ENCODE results near the gene APOD.

The APOD gene

GRCh38 chr3:195557322-195557721 lies 26.4 kb downstream of the APOD start:
- no peak for DNase-seq
- H3K9me3 ChIP-seq (replicated peaks; ENCODE audit: insufficient read depth, low read length) = no peaks in the 10 kb centered on the region
- no peaks in the 10 kb centered on the region for H3K36me3 ChIP-seq (replicated peaks; ENCODE audit: insufficient read depth, low read length)
- H3K27ac ChIP-seq (ENCODE audit: low read length) = no peak overlapping the region
- H4K20me1 ChIP-seq (ENCODE audit: insufficient read depth, low read length) = no peaks in the 10 kb centered on the region
- H3K79me2 ChIP-seq (ENCODE audit: low read length) = no peaks in the 10 kb centered on the region
- H2AFZ ChIP-seq (ENCODE audit: low read length) = no peak overlapping the region
- no peak overlapping the region for H3K9ac ChIP-seq (ENCODE audit: low read length)
- H3K9me2 ChIP-seq (replicated peaks; ENCODE audit: insufficient read depth, low read length) = no peaks in the 10 kb centered on the region
- no peaks in the 10 kb centered on the region for H3K4me1 ChIP-seq (ENCODE audit: low read length)
- no peak overlapping the region for H3K4me3 ChIP-seq (ENCODE audit: low read length)
- H3F3A ChIP-seq (ENCODE audit: insufficient read depth, low read length) = no peaks in the 10 kb centered on the region
- H3K4me2 ChIP-seq (ENCODE audit: low read depth, low read length) = no peak overlapping the region
- no peaks in the 10 kb centered on the region for H3K27me3 ChIP-seq (replicated peaks; ENCODE audit: insufficient read depth, low read length)
- TF ChIP-seq, protein P1, sequence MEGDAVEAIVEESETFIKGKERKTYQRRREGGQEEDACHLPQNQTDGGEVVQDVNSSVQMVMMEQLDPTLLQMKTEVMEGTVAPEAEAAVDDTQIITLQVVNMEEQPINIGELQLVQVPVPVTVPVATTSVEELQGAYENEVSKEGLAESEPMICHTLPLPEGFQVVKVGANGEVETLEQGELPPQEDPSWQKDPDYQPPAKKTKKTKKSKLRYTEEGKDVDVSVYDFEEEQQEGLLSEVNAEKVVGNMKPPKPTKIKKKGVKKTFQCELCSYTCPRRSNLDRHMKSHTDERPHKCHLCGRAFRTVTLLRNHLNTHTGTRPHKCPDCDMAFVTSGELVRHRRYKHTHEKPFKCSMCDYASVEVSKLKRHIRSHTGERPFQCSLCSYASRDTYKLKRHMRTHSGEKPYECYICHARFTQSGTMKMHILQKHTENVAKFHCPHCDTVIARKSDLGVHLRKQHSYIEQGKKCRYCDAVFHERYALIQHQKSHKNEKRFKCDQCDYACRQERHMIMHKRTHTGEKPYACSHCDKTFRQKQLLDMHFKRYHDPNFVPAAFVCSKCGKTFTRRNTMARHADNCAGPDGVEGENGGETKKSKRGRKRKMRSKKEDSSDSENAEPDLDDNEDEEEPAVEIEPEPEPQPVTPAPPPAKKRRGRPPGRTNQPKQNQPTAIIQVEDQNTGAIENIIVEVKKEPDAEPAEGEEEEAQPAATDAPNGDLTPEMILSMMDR (IDR thresholded peaks at IDR 0.05; ENCODE audit: low read length) = no peak
- TF ChIP-seq EZH2phosphoT487 (IDR thresholded peaks at IDR 0.05; ENCODE audit: low read length) = no peak
- TF ChIP-seq EZH2 (optimal IDR thresholded peaks at IDR 0.05; ENCODE audit: low read depth, low read length) = no peak

DNA sequence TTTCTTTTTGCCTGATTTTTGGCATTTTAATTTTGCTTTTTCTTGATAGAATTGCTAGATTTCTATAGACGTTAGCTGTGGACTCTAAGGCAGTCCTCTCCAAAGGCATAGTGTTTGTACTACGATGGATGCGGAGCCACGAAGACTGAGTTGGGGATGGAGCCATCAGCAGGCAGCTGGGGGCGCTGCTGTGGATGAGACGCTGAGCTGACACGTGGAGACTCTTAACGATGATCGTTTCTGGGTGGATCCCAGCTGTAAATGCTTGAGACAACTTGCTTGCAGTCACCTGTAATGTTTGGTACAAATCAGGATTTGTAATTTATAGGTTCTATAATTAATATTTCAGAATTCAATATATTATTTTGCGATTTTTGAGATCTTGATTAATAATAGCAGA lies 27.4 kb downstream of the APOD start:
- H3F3A ChIP-seq (ENCODE audit: insufficient read depth, low read length) = no peaks in the 10 kb centered on the region
- H3K27me3 ChIP-seq (replicated peaks; ENCODE audit: insufficient read depth, low read length) = no peaks in the 10 kb centered on the region
- TF ChIP-seq EZH2 (optimal IDR thresholded peaks at IDR 0.05; ENCODE audit: low read depth, low read length) = no peak
- TF ChIP-seq, protein P1 (IDR thresholded peaks at IDR 0.05; ENCODE audit: low read length) = no peak
- no peak for TF ChIP-seq EZH2phosphoT487 (IDR thresholded peaks at IDR 0.05; ENCODE audit: low read length)
- H3K27ac ChIP-seq (ENCODE audit: low read length) = no peak overlapping the region
- no peak overlapping the region for H3K4me3 ChIP-seq (ENCODE audit: low read length)
- no peaks in the 10 kb centered on the region for H3K4me1 ChIP-seq (ENCODE audit: low read length)
- no peak for DNase-seq
- H4K20me1 ChIP-seq (ENCODE audit: insufficient read depth, low read length) = no peaks in the 10 kb centered on the region
- H3K9me2 ChIP-seq (replicated peaks; ENCODE audit: insufficient read depth, low read length) = no peaks in the 10 kb centered on the region
- no peak overlapping the region for H3K4me2 ChIP-seq (ENCODE audit: low read depth, low read length)
- no peak overlapping the region for H2AFZ ChIP-seq (ENCODE audit: low read length)
- H3K9ac ChIP-seq (ENCODE audit: low read length) = no peak overlapping the region
- H3K79me2 ChIP-seq (ENCODE audit: low read length) = no peaks in the 10 kb centered on the region
- no peaks in the 10 kb centered on the region for H3K36me3 ChIP-seq (replicated peaks; ENCODE audit: insufficient read depth, low read length)
- H3K9me3 ChIP-seq (replicated peaks; ENCODE audit: insufficient read depth, low read length) = no peaks in the 10 kb centered on the region

- Histone ChIP-seq H3K9me3 (replicated peaks; ENCODE audit: insufficient read depth, low read length) (no peaks in the 10 kb centered on the region), H3K4me3 (ENCODE audit: low read length) (no peak overlapping the region), H4K20me1 (ENCODE audit: insufficient read depth, low read length) (no peaks in the 10 kb centered on the region), H3K79me2 (ENCODE audit: low read length) (no peaks in the 10 kb centered on the region), H3F3A (ENCODE audit: insufficient read depth, low read length) (peaks cover 7% of the 10 kb centered on the region), H3K4me2 (ENCODE audit: low read depth, low read length) (no peak overlapping the region), H3K9ac (ENCODE audit: low read length) (no peak overlapping the region), H3K27me3 (replicated peaks; ENCODE audit: insufficient read depth, low read length) (no peaks in the 10 kb centered on the region), H3K36me3 (replicated peaks; ENCODE audit: insufficient read depth, low read length) (no peaks in the 10 kb centered on the region), H2AFZ (ENCODE audit: low read length) (no peak overlapping the region), H3K27ac (ENCODE audit: low read length) (no peak overlapping the region), H3K9me2 (replicated peaks; ENCODE audit: insufficient read depth, low read length) (no peaks in the 10 kb centered on the region), H3K4me1 (ENCODE audit: low read length) (peaks cover 8% of the 10 kb centered on the region)
- DNase-seq = no peak
- TF ChIP-seq EZH2phosphoT487 (IDR thresholded peaks at IDR 0.05; ENCODE audit: low read length) = no peak
Observed at GRCh38 chr3:195555110-195555509, 28.6 kb downstream of the APOD start.

GRCh38 chr3:195554458-195554857 lies 29.3 kb downstream of the APOD start:
- no peak overlapping the region for H2AFZ ChIP-seq (ENCODE audit: low read length)
- DNase-seq = no peak
- H3K27me3 ChIP-seq (replicated peaks; ENCODE audit: insufficient read depth, low read length) = no peaks in the 10 kb centered on the region

More at GRCh38 chr3:195554458-195554857, 29.3 kb downstream of the APOD start:
- H3K4me3 ChIP-seq (ENCODE audit: low read length) = no peak overlapping the region
- no peak overlapping the region for H3K9ac ChIP-seq (ENCODE audit: low read length)
- H3K4me1 ChIP-seq (ENCODE audit: low read length) = peaks cover 13% of the 10 kb centered on the region
- H3K79me2 ChIP-seq (ENCODE audit: low read length) = no peaks in the 10 kb centered on the region
- H3F3A ChIP-seq (ENCODE audit: insufficient read depth, low read length) = peaks cover 9% of the 10 kb centered on the region
- no peaks in the 10 kb centered on the region for H3K36me3 ChIP-seq (replicated peaks; ENCODE audit: insufficient read depth, low read length)
- no peak overlapping the region for H3K27ac ChIP-seq (ENCODE audit: low read length)
- H3K4me2 ChIP-seq (ENCODE audit: low read depth, low read length) = no peak overlapping the region
- no peaks in the 10 kb centered on the region for H4K20me1 ChIP-seq (ENCODE audit: insufficient read depth, low read length)
- no peaks in the 10 kb centered on the region for H3K9me3 ChIP-seq (replicated peaks; ENCODE audit: insufficient read depth, low read length)
- TF ChIP-seq, protein P1 (IDR thresholded peaks at IDR 0.05; ENCODE audit: low read length) = no peak
- TF ChIP-seq EZH2phosphoT487 (IDR thresholded peaks at IDR 0.05; ENCODE audit: low read length) (no peak), EZH2 (optimal IDR thresholded peaks at IDR 0.05; ENCODE audit: low read depth, low read length) (no peak)
- H3K9me2 ChIP-seq (replicated peaks; ENCODE audit: insufficient read depth, low read length) = no peaks in the 10 kb centered on the region

Measured in MM.1S (cell line).